IPS-15b (cell line): ENCODE data around the gene TPCN2.

Experiments used
- H3K27me3 ChIP-seq: one replicate; pipeline ENCODE4 v1.6.1; 2013; ENCODE audit warnings: low read length; ENCODE audit not compliant: control insufficient read depth, insufficient read depth
- H3K36me3 ChIP-seq: one replicate; pipeline ENCODE4 v1.6.1; 2013; ENCODE audit warnings: low read length; ENCODE audit not compliant: control insufficient read depth, insufficient read depth
- H3K4me1 ChIP-seq: one replicate; pipeline ENCODE4 v1.6.1; 2013; ENCODE audit warnings: mild to moderate bottlenecking, low read length; ENCODE audit not compliant: control insufficient read depth, insufficient read depth
- H3K4me3 ChIP-seq: one replicate; pipeline ENCODE4 v1.5.1; 2013; ENCODE audit warnings: low read depth, low read length
- H3K9ac ChIP-seq: one replicate; pipeline ENCODE4 v1.6.1; 2013; ENCODE audit warnings: low read depth, mild to moderate bottlenecking, low read length
- H3K9me3 ChIP-seq: one replicate; pipeline ENCODE4 v1.6.1; 2013; ENCODE audit warnings: mild to moderate bottlenecking, low read length; ENCODE audit not compliant: control insufficient read depth, insufficient read depth

The TPCN2 gene

GRCh38 chr11:69180726-69181125 is 132.0 kb downstream of the TPCN2 start:
- H3K27me3 ChIP-seq: no peaks in the 10 kb centered on the region
- no peaks in the 10 kb centered on the region for H3K36me3 ChIP-seq

GRCh38 chr11:69183613-69184012 is 134.9 kb downstream of the TPCN2 start:
- Histone ChIP-seq H3K9ac (no peak overlapping the region), H3K36me3 (no peaks in the 10 kb centered on the region), H3K4me3 (no peak overlapping the region), H3K27me3 (no peaks in the 10 kb centered on the region), H3K4me1 (no peaks in the 10 kb centered on the region), H3K9me3 (no peaks in the 10 kb centered on the region)

More at GRCh38 chr11:69180726-69181125, 132.0 kb downstream of the TPCN2 start:
- Histone ChIP-seq H3K4me1 (no peaks in the 10 kb centered on the region), H3K4me3 (no peak overlapping the region), H3K9me3 (no peaks in the 10 kb centered on the region), H3K9ac (no peak overlapping the region)
